Activated CD8-positive, alpha-beta memory T cell treated with anti-CD3 and anti-CD28 coated beads for 1 hour (primary cell): Measurements from ENCODE around the gene WFIKKN1.

Source experiments
- DNase-seq, 2 donors: peaks; one replicate each; pipeline ENCODE4 v3.0.0-alpha.2; 2020; ENCODE audit warnings: low read depth in 1 of 2; ENCODE audit errors: extremely low read depth in 1 of 2

Gene WFIKKN1

GRCh38 chr16:621526-622105 is 9.2 kb upstream of the WFIKKN1 start:
- DNase-seq = no peak

- DNase-seq = no peak
These were observed 7.9 kb upstream of the WFIKKN1 start for GRCh38 chr16:622920-623280.

- DNase-seq = no peak
These were observed 6.2 kb upstream of the WFIKKN1 start for GRCh38 chr16:624526-625070.

- DNase-seq = no peak
These were observed 5.4 kb upstream of the WFIKKN1 start for GRCh38 chr16:625117-625976.

GRCh38 chr16:625977-626765 is 4.6 kb upstream of the WFIKKN1 start:
- DNase-seq = no peak

GRCh38 chr16:626787-627453 is 3.9 kb upstream of the WFIKKN1 start:
- DNase-seq = no peak

GRCh38 chr16:627454-628239 is 3.1 kb upstream of the WFIKKN1 start:
- DNase-seq = no peak

GRCh38 chr16:628321-629061 is 2.3 kb upstream of the WFIKKN1 start:
- DNase-seq = no peak

GRCh38 chr16:629185-629832 is 1.5 kb upstream of the WFIKKN1 start:
- DNase-seq = no peak

- DNase-seq = no peak
These were observed 944 bp upstream of the WFIKKN1 start for GRCh38 chr16:629833-630248.

- no peak for DNase-seq
These were observed 453 bp upstream of the WFIKKN1 start for GRCh38 chr16:630249-630814.

GRCh38 chr16:631808-632358 is 1.1 kb downstream of the WFIKKN1 start:
- no peak for DNase-seq

GRCh38 chr16:632486-633335 is 1.9 kb downstream of the WFIKKN1 start:
- no peak for DNase-seq

GRCh38 chr16:633336-634050 is 2.7 kb downstream of the WFIKKN1 start:
- DNase-seq = no peak

- DNase-seq = no peak
These were observed 3.4 kb downstream of the WFIKKN1 start for GRCh38 chr16:634051-634670.

- DNase-seq = no peak
These were observed 4.2 kb downstream of the WFIKKN1 start for GRCh38 chr16:634996-635395.
